Measurements from ENCODE around the gene NHLRC2. TPM values are rescaled to one million over a fixed set of nuclear protein-coding genes. Genes with fewer than 3 reads are reported as not detected.

Gene NHLRC2
- polyA plus RNA-seq, 1 donor from 2014 or later, result 13.0 TPM

DNA sequence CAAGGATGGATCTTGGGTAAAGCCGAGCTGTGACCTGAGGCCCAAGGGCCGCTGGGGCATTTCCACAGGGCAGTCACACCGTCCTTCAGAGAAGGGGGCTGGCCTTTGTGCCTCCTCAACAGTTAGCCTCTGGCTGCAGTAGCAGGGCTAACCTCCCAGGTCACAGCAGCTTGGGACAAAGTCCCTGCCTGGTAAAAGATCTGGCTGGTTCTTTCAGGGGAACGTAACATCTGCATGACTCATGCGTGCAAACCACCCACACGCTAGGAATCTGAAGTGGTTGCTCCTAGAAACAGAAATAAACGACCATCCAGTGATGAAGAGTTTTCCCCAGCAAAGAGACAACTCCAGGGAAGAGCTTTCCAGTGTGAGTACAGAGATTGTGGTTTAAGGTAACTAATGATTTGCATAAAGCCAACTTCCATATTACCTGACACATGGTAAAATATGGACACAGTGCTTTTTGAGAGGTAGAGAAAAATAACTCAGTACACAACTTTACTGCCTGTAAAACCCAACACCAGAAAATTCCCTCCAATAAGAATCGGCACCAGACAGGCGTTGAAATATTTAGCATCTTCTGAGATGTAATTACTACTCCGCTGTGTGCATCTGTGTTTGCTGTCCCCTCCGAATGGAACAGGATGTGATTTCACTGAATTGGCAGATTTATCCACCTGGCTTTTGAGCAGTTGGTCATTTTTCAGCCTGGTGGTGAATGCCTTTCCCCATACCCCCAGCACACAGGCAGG, 104.3 kb downstream of the NHLRC2 start:
- no peak overlapping the region for H3K9ac ChIP-seq (ENCODE audit: low read length)
- TF ChIP-seq MXI1 (conservative IDR thresholded peaks at IDR 0.05; ENCODE audit: poor library complexity, severe bottlenecking) (no peak), POLR2AphosphoS5 (IDR thresholded peaks at IDR 0.05) (no peak), REST (IDR thresholded peaks at IDR 0.05; ENCODE audit: borderline replicate concordance) (no peak), EP300 (conservative IDR thresholded peaks at IDR 0.05; ENCODE audit: poor library complexity, severe bottlenecking) (no peak), SMC3 (conservative IDR thresholded peaks at IDR 0.05; ENCODE audit: poor library complexity) (no peak), TAF1 (IDR thresholded peaks at IDR 0.05; ENCODE audit: low read depth) (no peak), RAD21 (conservative IDR thresholded peaks at IDR 0.05) (no peak), EZH2 (IDR thresholded peaks at IDR 0.05; ENCODE audit: borderline replicate concordance, insufficient read depth, low read length, poor library complexity, severe bottlenecking) (no peak)
- TF ChIP-seq, protein P1, sequence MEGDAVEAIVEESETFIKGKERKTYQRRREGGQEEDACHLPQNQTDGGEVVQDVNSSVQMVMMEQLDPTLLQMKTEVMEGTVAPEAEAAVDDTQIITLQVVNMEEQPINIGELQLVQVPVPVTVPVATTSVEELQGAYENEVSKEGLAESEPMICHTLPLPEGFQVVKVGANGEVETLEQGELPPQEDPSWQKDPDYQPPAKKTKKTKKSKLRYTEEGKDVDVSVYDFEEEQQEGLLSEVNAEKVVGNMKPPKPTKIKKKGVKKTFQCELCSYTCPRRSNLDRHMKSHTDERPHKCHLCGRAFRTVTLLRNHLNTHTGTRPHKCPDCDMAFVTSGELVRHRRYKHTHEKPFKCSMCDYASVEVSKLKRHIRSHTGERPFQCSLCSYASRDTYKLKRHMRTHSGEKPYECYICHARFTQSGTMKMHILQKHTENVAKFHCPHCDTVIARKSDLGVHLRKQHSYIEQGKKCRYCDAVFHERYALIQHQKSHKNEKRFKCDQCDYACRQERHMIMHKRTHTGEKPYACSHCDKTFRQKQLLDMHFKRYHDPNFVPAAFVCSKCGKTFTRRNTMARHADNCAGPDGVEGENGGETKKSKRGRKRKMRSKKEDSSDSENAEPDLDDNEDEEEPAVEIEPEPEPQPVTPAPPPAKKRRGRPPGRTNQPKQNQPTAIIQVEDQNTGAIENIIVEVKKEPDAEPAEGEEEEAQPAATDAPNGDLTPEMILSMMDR (IDR thresholded peaks at IDR 0.05; ENCODE audit: poor library complexity, severe bottlenecking), result no peak
- H3K4me2 ChIP-seq (ENCODE audit: low read length), result no peak overlapping the region
- no peaks in the 10 kb centered on the region for H3F3A ChIP-seq (ENCODE audit: insufficient read depth, low read length, poor library complexity, severe bottlenecking)
- H3K9me3 ChIP-seq (ENCODE audit: low read length), result no peaks in the 10 kb centered on the region
- H4K20me1 ChIP-seq (ENCODE audit: insufficient read depth), result no peaks in the 10 kb centered on the region
- no peaks in the 10 kb centered on the region for H3K9me2 ChIP-seq (ENCODE audit: insufficient read depth, low read length)
- H3K79me2 ChIP-seq (replicated peaks; ENCODE audit: insufficient read depth, low read length), result no peaks in the 10 kb centered on the region
- H2AFZ ChIP-seq (ENCODE audit: low read depth, low read length), result no peak overlapping the region
- no peak overlapping the region for H3K4me3 ChIP-seq (ENCODE audit: low read length)
- H3K27ac ChIP-seq (ENCODE audit: low read length), result no peak overlapping the region
- H3K27me3 ChIP-seq (ENCODE audit: insufficient read depth, low read depth, low read length), result no peaks in the 10 kb centered on the region
- H3K36me3 ChIP-seq (ENCODE audit: insufficient read depth, low read length), result no peaks in the 10 kb centered on the region

DNA sequence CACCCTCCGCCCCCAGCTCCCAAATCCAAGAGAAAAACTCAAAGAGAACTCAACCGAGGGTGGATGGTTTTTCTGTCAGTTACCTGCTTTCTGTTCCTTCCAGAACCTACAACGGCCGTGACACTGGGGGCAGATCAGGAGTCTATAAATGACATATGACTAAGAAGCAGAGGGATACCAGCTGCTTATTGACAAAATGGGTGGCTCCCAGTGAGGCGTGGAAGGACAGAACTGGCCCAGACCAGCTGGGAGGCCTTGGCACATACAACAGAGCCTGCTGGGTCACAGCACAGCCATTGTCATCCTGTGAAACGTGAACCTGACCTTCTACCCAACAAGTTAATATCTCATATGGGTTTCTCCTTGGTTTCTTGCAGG, 104.9 kb downstream of the NHLRC2 start:
- H3K4me3 ChIP-seq (ENCODE audit: low read length), result no peak overlapping the region
- no peaks in the 10 kb centered on the region for H3K36me3 ChIP-seq (ENCODE audit: insufficient read depth, low read length)
- no peak overlapping the region for H2AFZ ChIP-seq (ENCODE audit: low read depth, low read length)
- H3K9me3 ChIP-seq (ENCODE audit: low read length), result no peaks in the 10 kb centered on the region
- H3K4me2 ChIP-seq (ENCODE audit: low read length), result no peak overlapping the region
- no peaks in the 10 kb centered on the region for H3K9me2 ChIP-seq (ENCODE audit: insufficient read depth, low read length)
- no peaks in the 10 kb centered on the region for H3F3A ChIP-seq (ENCODE audit: insufficient read depth, low read length, poor library complexity, severe bottlenecking)
- no peak overlapping the region for H3K9ac ChIP-seq (ENCODE audit: low read length)
- no peak for TF ChIP-seq RAD21 (conservative IDR thresholded peaks at IDR 0.05)
- no peak for TF ChIP-seq SMC3 (conservative IDR thresholded peaks at IDR 0.05; ENCODE audit: poor library complexity)
- TF ChIP-seq, protein P1 (IDR thresholded peaks at IDR 0.05; ENCODE audit: poor library complexity, severe bottlenecking), result no peak
- no peak for TF ChIP-seq MXI1 (conservative IDR thresholded peaks at IDR 0.05; ENCODE audit: poor library complexity, severe bottlenecking)
- TF ChIP-seq EP300 (conservative IDR thresholded peaks at IDR 0.05; ENCODE audit: poor library complexity, severe bottlenecking), result no peak
- TF ChIP-seq TAF1 (IDR thresholded peaks at IDR 0.05; ENCODE audit: low read depth), result no peak
- TF ChIP-seq EZH2 (IDR thresholded peaks at IDR 0.05; ENCODE audit: borderline replicate concordance, insufficient read depth, low read length, poor library complexity, severe bottlenecking), result no peak
- TF ChIP-seq POLR2AphosphoS5 (IDR thresholded peaks at IDR 0.05), result no peak
- no peak for TF ChIP-seq REST (IDR thresholded peaks at IDR 0.05; ENCODE audit: borderline replicate concordance)
- H4K20me1 ChIP-seq (ENCODE audit: insufficient read depth), result no peaks in the 10 kb centered on the region
- no peaks in the 10 kb centered on the region for H3K79me2 ChIP-seq (replicated peaks; ENCODE audit: insufficient read depth, low read length)
- no peak overlapping the region for H3K27ac ChIP-seq (ENCODE audit: low read length)
- H3K27me3 ChIP-seq (ENCODE audit: insufficient read depth, low read depth, low read length), result no peaks in the 10 kb centered on the region

All from neural cell (in vitro differentiated cells).